MM.1S (cell line): ENCODE results near the gene CBFA2T3.

Experiments
- CTCF ChIP-seq: fragments of 300-600 bp; sonication (generic); IDR thresholded peaks from 2 replicates; pipeline ENCODE4 v1.5.1; 2016; ENCODE audit warnings: antibody characterized with exemption, low read length, mixed read lengths
- EZH2 ChIP-seq: fragments of 300-600 bp; sonication (generic); optimal IDR thresholded peaks from 2 replicates; pipeline ENCODE3; 2017; ENCODE audit warnings: low read depth, mild to moderate bottlenecking, antibody characterized with exemption, low read length, mixed read lengths
- EZH2phosphoT487 ChIP-seq: fragments of 300-600 bp; sonication (generic); IDR thresholded peaks from 2 replicates; pipeline ENCODE4 v1.6.1; 2018; ENCODE audit warnings: antibody characterized with exemption, low read length

- no peak for TF ChIP-seq CTCF
- TF ChIP-seq EZH2 = no peak
- TF ChIP-seq EZH2phosphoT487 = no peak
Observed at GRCh38 chr16:88969361-88969831, 7.6 kb downstream of the CBFA2T3 start.
